Measurements from ENCODE around the gene AKNA.

Gene AKNA

DNA sequence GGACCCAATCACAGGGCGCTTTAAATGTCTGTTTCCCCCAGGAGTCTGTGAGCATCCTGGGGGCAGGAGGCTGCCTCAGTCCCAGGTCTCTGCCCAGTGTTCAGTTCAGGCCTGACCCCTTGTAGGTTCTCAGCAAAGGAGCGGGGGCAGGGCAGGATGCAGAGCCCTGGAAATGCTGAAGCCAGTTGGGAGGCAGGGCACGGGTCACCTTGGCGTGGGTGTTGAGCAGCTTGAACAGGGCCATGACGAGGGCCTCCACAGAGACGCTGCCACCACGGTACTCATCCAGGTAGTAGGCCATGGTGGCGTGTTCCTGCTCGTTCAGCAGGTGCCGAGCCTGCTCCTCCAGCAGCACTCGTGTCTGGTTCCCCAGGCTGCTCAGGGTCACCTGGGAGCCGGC lies 36.3 kb upstream of the AKNA start:
- TF ChIP-seq, protein P1, sequence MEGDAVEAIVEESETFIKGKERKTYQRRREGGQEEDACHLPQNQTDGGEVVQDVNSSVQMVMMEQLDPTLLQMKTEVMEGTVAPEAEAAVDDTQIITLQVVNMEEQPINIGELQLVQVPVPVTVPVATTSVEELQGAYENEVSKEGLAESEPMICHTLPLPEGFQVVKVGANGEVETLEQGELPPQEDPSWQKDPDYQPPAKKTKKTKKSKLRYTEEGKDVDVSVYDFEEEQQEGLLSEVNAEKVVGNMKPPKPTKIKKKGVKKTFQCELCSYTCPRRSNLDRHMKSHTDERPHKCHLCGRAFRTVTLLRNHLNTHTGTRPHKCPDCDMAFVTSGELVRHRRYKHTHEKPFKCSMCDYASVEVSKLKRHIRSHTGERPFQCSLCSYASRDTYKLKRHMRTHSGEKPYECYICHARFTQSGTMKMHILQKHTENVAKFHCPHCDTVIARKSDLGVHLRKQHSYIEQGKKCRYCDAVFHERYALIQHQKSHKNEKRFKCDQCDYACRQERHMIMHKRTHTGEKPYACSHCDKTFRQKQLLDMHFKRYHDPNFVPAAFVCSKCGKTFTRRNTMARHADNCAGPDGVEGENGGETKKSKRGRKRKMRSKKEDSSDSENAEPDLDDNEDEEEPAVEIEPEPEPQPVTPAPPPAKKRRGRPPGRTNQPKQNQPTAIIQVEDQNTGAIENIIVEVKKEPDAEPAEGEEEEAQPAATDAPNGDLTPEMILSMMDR (IDR thresholded peaks at IDR 0.05), result no peak

DNA sequence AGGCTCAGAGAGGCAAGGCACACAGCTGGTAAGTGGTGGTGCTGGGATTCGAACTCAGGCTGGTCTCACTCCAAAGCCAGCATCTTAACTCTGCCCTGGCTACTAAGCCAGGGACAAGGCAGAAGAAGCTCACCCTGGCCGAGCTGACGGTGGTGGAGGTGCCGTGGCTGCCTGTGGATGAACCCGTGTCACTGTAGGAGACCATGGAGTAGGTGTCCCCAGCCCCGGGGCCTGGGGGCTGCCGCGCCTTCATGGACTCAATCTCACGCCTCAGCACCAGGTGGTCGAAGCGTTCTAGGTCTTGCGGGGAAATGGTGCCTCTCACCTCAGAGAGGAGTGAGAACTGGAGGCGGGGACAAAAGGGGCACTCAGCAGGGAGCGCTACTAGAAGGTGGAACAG lies 35.4 kb upstream of the AKNA start:
- TF ChIP-seq, protein P1 (IDR thresholded peaks at IDR 0.05), result no peak

DNA sequence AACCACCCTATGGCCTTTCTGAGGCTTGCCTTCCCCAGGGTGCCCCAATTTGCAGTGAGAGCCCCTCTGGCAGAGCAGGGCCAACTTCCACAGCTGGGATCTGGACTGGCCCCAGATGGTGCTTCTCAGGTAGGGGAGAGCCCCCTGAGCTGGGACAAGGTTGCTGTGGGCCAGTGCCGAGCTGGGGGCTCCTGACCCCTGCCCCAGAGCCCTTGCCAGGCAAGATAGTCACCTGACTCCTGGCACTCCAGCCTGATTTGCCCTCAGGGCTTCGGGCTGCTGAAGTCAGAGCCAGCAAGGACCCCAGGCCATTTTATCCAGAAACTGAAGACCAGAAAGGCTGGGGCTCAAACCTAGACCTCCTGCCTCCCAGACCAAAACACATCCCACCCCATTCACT lies 33.4 kb upstream of the AKNA start:
- TF ChIP-seq, protein P1 (IDR thresholded peaks at IDR 0.05), result no peak

DNA sequence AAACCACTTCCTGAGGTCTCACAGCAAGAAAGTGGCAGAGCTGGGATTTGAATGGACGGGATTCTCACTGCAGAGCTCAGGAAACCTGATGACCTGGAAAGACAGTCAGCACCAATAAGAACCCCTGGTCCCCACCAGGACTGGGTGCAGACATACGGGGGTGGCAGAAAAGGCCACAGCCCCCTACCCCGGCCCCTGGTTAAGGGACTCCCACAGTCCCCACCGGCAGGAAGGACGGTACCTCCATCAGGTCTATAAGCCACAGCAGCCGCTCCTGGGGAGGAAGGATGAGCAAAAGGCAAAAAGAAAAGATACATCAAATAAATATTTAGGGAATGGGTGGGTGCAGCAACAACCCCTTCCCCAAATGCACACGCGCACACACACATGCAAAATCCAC lies 32.0 kb upstream of the AKNA start:
- TF ChIP-seq, protein P1 (IDR thresholded peaks at IDR 0.05), result no peak

DNA sequence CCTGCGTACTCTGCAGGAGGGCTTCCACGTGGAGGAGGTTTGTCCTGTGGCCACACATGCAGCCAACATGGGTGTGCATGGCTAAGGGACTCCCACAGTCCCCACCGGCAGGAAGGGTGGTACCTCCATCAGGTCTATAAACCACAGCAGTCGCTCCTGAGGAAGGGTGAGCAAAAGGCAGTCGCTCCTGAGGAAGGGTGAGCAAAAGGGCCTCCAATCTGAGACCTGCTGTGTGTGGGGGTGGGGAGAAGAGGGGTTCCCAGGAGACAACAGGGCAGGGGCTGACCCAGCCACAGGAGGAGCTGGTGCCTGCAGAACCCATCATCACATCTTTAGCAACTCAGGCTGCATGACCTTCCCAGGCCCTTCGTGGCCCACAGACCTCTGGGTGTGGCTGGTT lies 30.3 kb upstream of the AKNA start:
- TF ChIP-seq, protein P1 (IDR thresholded peaks at IDR 0.05), result no peak

DNA sequence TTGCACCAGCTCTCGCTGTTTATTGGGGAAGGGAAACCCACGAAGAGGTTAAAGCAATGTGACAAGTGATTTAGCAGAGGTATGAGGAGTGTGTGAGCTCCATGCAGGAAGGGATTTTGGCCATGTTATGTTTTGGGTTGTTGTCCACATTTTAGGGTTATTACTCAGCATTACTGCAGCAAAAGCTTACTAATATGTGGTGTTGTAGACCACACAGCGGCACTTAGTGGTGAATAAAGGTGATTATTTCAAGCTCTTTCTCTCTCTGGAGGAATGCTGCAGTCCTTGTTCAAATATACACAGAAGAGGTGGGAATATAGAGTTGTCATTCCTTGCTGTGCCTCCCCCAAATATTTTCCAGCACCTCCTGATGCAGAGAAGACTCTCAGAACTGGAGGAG lies 29.7 kb upstream of the AKNA start:
- TF ChIP-seq, protein P1 (IDR thresholded peaks at IDR 0.05), result no peak

DNA sequence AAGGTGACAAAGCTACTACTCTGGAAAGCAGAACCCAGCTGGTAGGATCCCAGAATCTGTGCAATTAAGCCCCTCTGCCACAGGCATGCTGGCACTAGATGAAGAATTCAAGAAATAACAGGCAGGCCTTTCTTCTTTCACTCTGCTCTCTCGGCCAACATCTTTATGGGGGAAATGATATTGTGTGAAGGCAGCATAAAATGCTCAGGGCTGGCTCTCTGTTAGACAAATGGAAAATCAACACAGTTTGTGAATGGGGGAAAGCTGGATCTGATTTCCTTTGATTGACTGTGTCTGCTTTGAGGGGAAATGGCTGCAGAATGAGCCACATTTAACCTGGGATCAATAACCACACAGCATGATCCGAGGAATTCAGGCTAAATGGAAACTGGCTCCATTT lies 29.1 kb upstream of the AKNA start:
- TF ChIP-seq, protein P1 (IDR thresholded peaks at IDR 0.05), result no peak

DNA sequence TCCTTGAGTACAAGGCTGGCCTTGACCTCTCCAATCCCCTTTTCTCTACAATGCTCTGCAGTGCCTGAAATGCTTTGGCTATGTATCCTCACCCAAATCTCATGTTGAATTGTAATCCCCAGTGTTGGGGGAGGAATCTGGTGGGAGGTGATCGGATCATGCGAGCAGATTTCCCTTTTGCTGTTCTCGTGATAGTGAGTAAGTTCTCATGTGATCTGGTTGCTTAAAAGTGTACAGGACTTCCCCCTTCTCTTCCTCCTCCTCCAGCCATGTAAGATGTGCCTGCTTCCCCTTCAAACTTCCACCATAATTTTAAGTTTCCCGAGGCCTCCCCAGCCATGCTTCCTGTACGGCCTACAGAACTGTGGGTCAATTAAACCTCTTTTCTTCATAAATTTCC lies 28.5 kb upstream of the AKNA start:
- TF ChIP-seq, protein P1 (IDR thresholded peaks at IDR 0.05), result no peak

Data from LNCAP (cell line).